OCI-LY3 (cell line): Measurements from ENCODE around the gene ATL1.

Experiments used
- EZH2phosphoT487 ChIP-seq: fragments of 200-600 bp; shearing (Covaris generic); IDR thresholded peaks from 2 replicates; pipeline ENCODE4 v1.6.1; 2018; ENCODE audit warnings: antibody characterized with exemption, mixed run types, low read depth
- TF ChIP-seq, protein P1 (sequence below): fragments of 200-600, 300-600 bp; sonication (generic); IDR thresholded peaks from 2 replicates; pipeline ENCODE4 v1.5.1; 2014; ENCODE audit warnings: antibody characterized with exemption, low read length, low read depth

DNA sequence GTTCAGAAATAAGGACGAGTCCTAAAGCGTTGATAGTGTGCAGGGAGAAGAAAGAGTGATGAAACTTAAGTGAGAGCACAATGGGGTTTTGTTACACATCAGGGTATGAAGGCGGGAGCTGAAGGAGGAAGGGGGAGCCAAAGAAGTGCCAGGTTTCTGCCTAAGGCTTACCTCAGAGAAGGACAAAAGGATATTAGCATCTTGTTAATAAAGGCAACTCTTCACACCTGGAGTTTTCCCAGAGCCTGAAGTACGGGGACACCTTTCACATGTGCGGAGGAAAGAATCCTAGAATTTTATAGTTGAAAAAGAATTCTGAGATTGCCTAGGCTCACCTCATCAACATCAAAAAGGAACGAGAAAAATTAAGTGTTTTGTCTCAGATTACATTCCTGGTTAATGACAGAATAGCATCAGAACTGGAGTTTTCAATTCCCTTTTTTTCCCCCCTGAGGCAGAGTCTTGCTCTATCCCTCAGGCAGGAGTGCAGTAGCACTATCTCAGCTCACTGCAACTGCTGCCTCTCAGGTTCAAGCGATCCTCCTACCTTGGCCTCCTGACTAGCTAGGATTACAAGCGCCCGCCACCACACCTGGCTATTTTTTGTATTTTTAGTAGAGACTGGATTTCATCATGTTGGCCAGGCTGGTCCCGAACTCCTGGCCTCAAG is 110.4 kb downstream of the ATL1 start:
- TF ChIP-seq, protein P1, sequence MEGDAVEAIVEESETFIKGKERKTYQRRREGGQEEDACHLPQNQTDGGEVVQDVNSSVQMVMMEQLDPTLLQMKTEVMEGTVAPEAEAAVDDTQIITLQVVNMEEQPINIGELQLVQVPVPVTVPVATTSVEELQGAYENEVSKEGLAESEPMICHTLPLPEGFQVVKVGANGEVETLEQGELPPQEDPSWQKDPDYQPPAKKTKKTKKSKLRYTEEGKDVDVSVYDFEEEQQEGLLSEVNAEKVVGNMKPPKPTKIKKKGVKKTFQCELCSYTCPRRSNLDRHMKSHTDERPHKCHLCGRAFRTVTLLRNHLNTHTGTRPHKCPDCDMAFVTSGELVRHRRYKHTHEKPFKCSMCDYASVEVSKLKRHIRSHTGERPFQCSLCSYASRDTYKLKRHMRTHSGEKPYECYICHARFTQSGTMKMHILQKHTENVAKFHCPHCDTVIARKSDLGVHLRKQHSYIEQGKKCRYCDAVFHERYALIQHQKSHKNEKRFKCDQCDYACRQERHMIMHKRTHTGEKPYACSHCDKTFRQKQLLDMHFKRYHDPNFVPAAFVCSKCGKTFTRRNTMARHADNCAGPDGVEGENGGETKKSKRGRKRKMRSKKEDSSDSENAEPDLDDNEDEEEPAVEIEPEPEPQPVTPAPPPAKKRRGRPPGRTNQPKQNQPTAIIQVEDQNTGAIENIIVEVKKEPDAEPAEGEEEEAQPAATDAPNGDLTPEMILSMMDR: no peak
- no peak for TF ChIP-seq EZH2phosphoT487
